HepG2 (cell line): ENCODE measurements around the gene IQCE. TPM values are rescaled to one million over a fixed set of nuclear protein-coding genes. Genes with fewer than 3 reads are reported as not detected.

ENCODE experiments used
- ATAC-seq: fragments of 200-7000 bp; cut with Tn5 transposase; 3 replicates; pipeline ENCODE4 v1.9.1; 2020; ENCODE audit warnings: mild to moderate bottlenecking, moderate library complexity
- BruUV-seq: library from RNA; stranded (reverse); fragments of 400-500 nt; replicated peaks from 2 replicates; lab custom pipeline; 2021; lab: Mats Ljungman, UMichigan
- CTCF ChIA-PET: fragments of 300-600 bp; formaldehyde crosslinking; extraction: SDS; loops from one replicate; lab custom pipeline; 2021; ENCODE audit warnings: low total read pairs, inconsistent platforms, low intra/inter-chr PET ratio; lab: Yijun Ruan, JAX
- POLR2A ChIA-PET: fragments of 350-600 bp; sonication (Branson Sonifier 250); formaldehyde crosslinking; loops from one replicate; lab custom pipeline; 2020; ENCODE audit warnings: antibody characterized with exemption, inconsistent platforms; lab: Yijun Ruan, JAX
- DNase-seq: peaks from one replicate; pipeline ENCODE4 v3.0.0-alpha.2; 2015; ENCODE audit warnings: low spot score
- FAIRE-seq: peaks from 3 replicates; lab custom pipeline; 2011; peaks lifted over from hg19 to GRCh38; lab: Jason Lieb, UNC
- H2AFZ ChIP-seq: one replicate; pipeline ENCODE4 v1.6.1; 2011; ENCODE audit warnings: low read length, inconsistent platforms
- H3K27ac ChIP-seq: fragments of 300-600 bp; 3 replicates; pipeline ENCODE4 v1.8.0; 2011; ENCODE audit warnings: mixed run types, mild to moderate bottlenecking, mixed read lengths, low read length, inconsistent platforms; ENCODE audit not compliant: insufficient read depth; ENCODE audit errors: extremely low read length
- H3K27me3 ChIP-seq, 2 experiments: fragments of 200-600 bp in 1 of 2; 2 replicates in 1 of 2; 3 replicates in 1 of 2; pipeline versions ENCODE4 v1.6.0 to v1.8.0; 2011; ENCODE audit warnings: low read length in 2 of 2, mild to moderate bottlenecking in 2 of 2, moderate library complexity in 2 of 2, inconsistent platforms in 1 of 2; ENCODE audit not compliant: insufficient read depth in 2 of 2, control insufficient read depth in 1 of 2
- H3K36me3 ChIP-seq, 2 experiments: fragments of 200-600 bp in 1 of 2; replicated peaks in 1 of 2; 2 replicates in 1 of 2; 3 replicates in 1 of 2; pipeline versions ENCODE4 v1.5.1 to v1.8.0; 2011; ENCODE audit warnings: low read length in 2 of 2, inconsistent platforms in 1 of 2; ENCODE audit not compliant: insufficient read depth in 2 of 2, control insufficient read depth in 1 of 2
- H3K4me1 ChIP-seq: 2 replicates; pipeline ENCODE4 v1.5.1; 2012; ENCODE audit warnings: low read length, inconsistent platforms; ENCODE audit not compliant: insufficient read depth
- H3K4me2 ChIP-seq: 2 replicates; pipeline ENCODE4 v1.6.0; 2011; ENCODE audit warnings: low read depth, low read length, inconsistent platforms
- H3K4me3 ChIP-seq, 3 experiments: fragments of 200-600 bp in 1 of 3; sonication (generic), shearing (Covaris generic) in 1 of 3; replicated peaks in 1 of 3; 2 replicates each; pipeline ENCODE4 v1.5.1; 2011 to 2016; ENCODE audit warnings: low read length in 3 of 3, inconsistent platforms in 2 of 3, low read depth in 2 of 3, mild to moderate bottlenecking in 2 of 3, control low read depth in 1 of 3, mixed read lengths in 1 of 3; ENCODE audit not compliant: insufficient read depth in 1 of 3
- H3K79me2 ChIP-seq: one replicate; pipeline ENCODE4 v1.6.1; 2011; ENCODE audit warnings: low read length, inconsistent platforms; ENCODE audit not compliant: insufficient read depth
- H3K9ac ChIP-seq: 2 replicates; pipeline ENCODE4 v1.6.0; 2011; ENCODE audit warnings: mild to moderate bottlenecking, low read depth, low read length, inconsistent platforms; ENCODE audit not compliant: insufficient read depth
- H3K9me3 ChIP-seq: 2 replicates; pipeline ENCODE4 v1.5.1; 2012; ENCODE audit warnings: mild to moderate bottlenecking, low read length
- H4K20me1 ChIP-seq: 2 replicates; pipeline ENCODE4 v1.6.0; 2011; ENCODE audit warnings: inconsistent platforms, mild to moderate bottlenecking, low read length, moderate library complexity; ENCODE audit not compliant: insufficient read depth
- AKAP8 ChIP-seq: sonication (generic); formaldehyde crosslinking; IDR thresholded peaks from 2 replicates; pipeline ENCODE4 v1.5.1; 2020; ENCODE audit warnings: mild to moderate bottlenecking, missing genetic modification reagents
- ATM ChIP-seq: fragments of 450-650 bp; IDR thresholded peaks from 2 replicates; pipeline ENCODE4 v1.7.1; 2017; ENCODE audit warnings: mild to moderate bottlenecking, borderline replicate concordance
- CERS6 ChIP-seq: sonication (generic); formaldehyde crosslinking; IDR thresholded peaks from 2 replicates; pipeline ENCODE4 v1.5.0; 2020; ENCODE audit warnings: missing genetic modification reagents
- DPF2 ChIP-seq: sonication (generic); formaldehyde crosslinking; IDR thresholded peaks from 2 replicates; pipeline ENCODE4 v1.4.0; 2020; ENCODE audit warnings: mild to moderate bottlenecking, low read depth, missing genetic modification reagents, borderline replicate concordance
- DR1 ChIP-seq: sonication (generic); formaldehyde crosslinking; IDR thresholded peaks from 2 replicates; pipeline ENCODE4 v1.8.0; 2021; ENCODE audit warnings: mild to moderate bottlenecking, missing genetic modification reagents, inconsistent platforms
- IRF1 ChIP-seq: sonication (generic); formaldehyde crosslinking; IDR thresholded peaks from 2 replicates; pipeline ENCODE4 v1.4.0; 2020; ENCODE audit warnings: low read depth, mild to moderate bottlenecking, missing genetic modification reagents
- NFIC ChIP-seq: IDR thresholded peaks from 2 replicates; pipeline ENCODE4 v1.6.1; 2012; ENCODE audit warnings: mild to moderate bottlenecking, low read length, inconsistent platforms
- PBX3 ChIP-seq: sonication (generic); formaldehyde crosslinking; IDR thresholded peaks from 2 replicates; pipeline ENCODE4 v1.8.1; 2023; ENCODE audit warnings: missing genetic modification reagents, inconsistent platforms, borderline replicate concordance
- TOE1 ChIP-seq: sonication (generic); formaldehyde crosslinking; IDR thresholded peaks from 2 replicates; pipeline ENCODE4 v1.4.0; 2020; ENCODE audit warnings: mild to moderate bottlenecking, missing genetic modification reagents
- ZFP62 ChIP-seq: sonication (generic); formaldehyde crosslinking; IDR thresholded peaks from 2 replicates; pipeline ENCODE4 v1.4.0; 2020; ENCODE audit warnings: missing genetic modification reagents
- ZNF362 ChIP-seq: sonication (generic); formaldehyde crosslinking; IDR thresholded peaks from 2 replicates; pipeline ENCODE4 v1.4.0; 2020; ENCODE audit warnings: missing genetic modification reagents, mild to moderate bottlenecking, borderline replicate concordance
- ZNF441 ChIP-seq: sonication (generic); formaldehyde crosslinking; IDR thresholded peaks from 2 replicates; pipeline ENCODE4 v1.7.0; 2021; ENCODE audit warnings: missing genetic modification reagents, borderline replicate concordance
- ZNF614 ChIP-seq: IDR thresholded peaks from 2 replicates; pipeline ENCODE4 v1.6.1; 2018; ENCODE audit warnings: missing biosample characterization, missing genetic modification reagents, inconsistent platforms, borderline replicate concordance
- ZNF770 ChIP-seq: sonication (generic); formaldehyde crosslinking; IDR thresholded peaks from 2 replicates; pipeline ENCODE4 v1.5.0; 2020; ENCODE audit warnings: mild to moderate bottlenecking, missing genetic modification reagents
- WGBS: methylation state at CpG from one replicate; pipeline ENCODE4 v1.1.6; 2017; ENCODE audit warnings: low lambda C conversion rate; 5-methylcytosine and 5-hydroxymethylcytosine counted together
- in situ Hi-C: cut with HindIII; loops from 2 replicates; pipeline ENCODE4 v1.10.0; 2017; ENCODE audit warnings: low pct_unique_long_range_greater_than_20kb; ENCODE audit not compliant: extremely low pct_ligation_motif_present
- intact Hi-C: fragments of 100-400 bp; cut with micrococcal nuclease; formaldehyde crosslinking; loops from one replicate; pipeline ENCODE4 v1.10.0; 2022; ENCODE audit not compliant: unreplicated experiment
- polyA plus RNA-seq, 8 experiments: library from polyadenylated mRNA; depleted of rRNA in 3 of 8; stranded (reverse) in 7 of 8; unstranded in 1 of 8; fragments of >200 nt; fragmentation: Illumina TruSeq in 4 of 8; extraction: Trizol in 4 of 8; gene quantifications; 2 replicates each; pipeline versions ENCODE4 v1.2.1 to v1.2.3, GENCODE V29; 2011 to 2016; ENCODE audit warnings: low read depth in 4 of 8, missing spikeins in 1 of 8, mixed read lengths in 1 of 8; ENCODE audit not compliant: insufficient read depth in 1 of 8
- total RNA-seq, 5 experiments: library from RNA; depleted of rRNA; stranded (reverse); fragments of >200 nt; fragmentation: Illumina TruSeq; extraction: Trizol; gene quantifications; 2 replicates each; pipeline ENCODE4 v1.2.3, GENCODE V29; 2016; ENCODE audit warnings: low read depth in 1 of 5

The IQCE gene
- total and polyA plus RNA-seq, 2 of the 13 experiments (the other 11 are each of a cell fraction or from before 2014, with no cell fraction given) = 1.5 to 2.5 TPM

GRCh38 chr7:2641406-2642393 lies 82.9 kb downstream of the IQCE start:
- peak; percentile 50 for FAIRE-seq
- no peak overlapping the region for H2AFZ ChIP-seq
- peak; percentile 64 for ATAC-seq
- no peaks in the 10 kb centered on the region for H3K9me3 ChIP-seq
- CTCF ChIA-PET = no interaction called here
- WGBS = 79% methylated on average over 15 of the region's 39 CpGs
- peaks cover 31% of the 10 kb centered on the region; the same call in 1 of the 2 replicates for H4K20me1 ChIP-seq
- POLR2A ChIA-PET = interaction anchor here (1.6 kb wide), 1 partner anchor 10 kb away, joined by 4 read pairs; the partner anchor contains the start of gene TTYH3
- peaks cover 56% of the 10 kb centered on the region for H3K79me2 ChIP-seq
- in situ Hi-C loops (loop anchor here (10.0 kb wide), 1 partner anchor 77 kb away; no protein-coding TSS in a partner anchor), intact Hi-C loops (no loop called here)
- no TSS peak for BruUV-seq
- no peak overlapping the region for H3K9ac ChIP-seq
- peak overlapping the region in 1 of 3 experiments; percentile 28; a peak in 1 of 6 replicates for H3K4me3 ChIP-seq
- no peaks in the 10 kb centered on the region for H3K27me3 ChIP-seq
- H3K36me3 ChIP-seq = peaks cover 10 to 22% of the 10 kb centered on the region in 2 experiments; a peak in 3 of 5 replicates
- no peak overlapping the region; the same call in 1 of the 2 replicates for H3K4me2 ChIP-seq
- H3K27ac ChIP-seq = peak overlapping the region; percentile 59
- H3K4me1 ChIP-seq = peaks cover 67% of the 10 kb centered on the region
- DNase-seq = peak; percentile 71
- peak; percentile 80 for TF ChIP-seq AKAP8 (CRISPR knock-in tag)
- no peak for TF ChIP-seq ZNF770 (CRISPR knock-in tag)
- TF ChIP-seq ZNF362 (CRISPR knock-in tag) = no peak
- no peak for TF ChIP-seq TOE1 (CRISPR knock-in tag)
- TF ChIP-seq NFIC = no peak
- TF ChIP-seq DR1 (CRISPR knock-in tag) = no peak; the same call in 1 of the 2 replicates
- TF ChIP-seq PBX3 (CRISPR knock-in tag) = no peak
- peak; percentile 66; the same call in 1 of the 2 replicates for TF ChIP-seq ZNF614 (CRISPR knock-in tag)
- peak; percentile 46; the same call in 1 of the 2 replicates for TF ChIP-seq DPF2 (CRISPR knock-in tag)
- TF ChIP-seq ZFP62 (CRISPR knock-in tag) = no peak
- no peak for TF ChIP-seq ZNF441
- TF ChIP-seq IRF1 = no peak
- TF ChIP-seq CERS6 (CRISPR knock-in tag) = no peak
- TF ChIP-seq ATM = no peak
